ENCODE results near the gene MFAP4. TPM values are rescaled to one million over a fixed set of nuclear protein-coding genes. Genes with fewer than 3 reads are reported as not detected.

Gene MFAP4
- total and polyA plus RNA-seq, 9 of the 15 experiments (the other 6 are each of a cell fraction or from before 2014, with no cell fraction given): 0.07 to 0.24 TPM; not detected in 7

- TF ChIP-seq, protein P1, sequence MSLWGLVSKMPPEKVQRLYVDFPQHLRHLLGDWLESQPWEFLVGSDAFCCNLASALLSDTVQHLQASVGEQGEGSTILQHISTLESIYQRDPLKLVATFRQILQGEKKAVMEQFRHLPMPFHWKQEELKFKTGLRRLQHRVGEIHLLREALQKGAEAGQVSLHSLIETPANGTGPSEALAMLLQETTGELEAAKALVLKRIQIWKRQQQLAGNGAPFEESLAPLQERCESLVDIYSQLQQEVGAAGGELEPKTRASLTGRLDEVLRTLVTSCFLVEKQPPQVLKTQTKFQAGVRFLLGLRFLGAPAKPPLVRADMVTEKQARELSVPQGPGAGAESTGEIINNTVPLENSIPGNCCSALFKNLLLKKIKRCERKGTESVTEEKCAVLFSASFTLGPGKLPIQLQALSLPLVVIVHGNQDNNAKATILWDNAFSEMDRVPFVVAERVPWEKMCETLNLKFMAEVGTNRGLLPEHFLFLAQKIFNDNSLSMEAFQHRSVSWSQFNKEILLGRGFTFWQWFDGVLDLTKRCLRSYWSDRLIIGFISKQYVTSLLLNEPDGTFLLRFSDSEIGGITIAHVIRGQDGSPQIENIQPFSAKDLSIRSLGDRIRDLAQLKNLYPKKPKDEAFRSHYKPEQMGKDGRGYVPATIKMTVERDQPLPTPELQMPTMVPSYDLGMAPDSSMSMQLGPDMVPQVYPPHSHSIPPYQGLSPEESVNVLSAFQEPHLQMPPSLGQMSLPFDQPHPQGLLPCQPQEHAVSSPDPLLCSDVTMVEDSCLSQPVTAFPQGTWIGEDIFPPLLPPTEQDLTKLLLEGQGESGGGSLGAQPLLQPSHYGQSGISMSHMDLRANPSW (CRISPR knock-in tag; IDR thresholded peaks at IDR 0.05): no peak
- TF ChIP-seq, protein P2, sequence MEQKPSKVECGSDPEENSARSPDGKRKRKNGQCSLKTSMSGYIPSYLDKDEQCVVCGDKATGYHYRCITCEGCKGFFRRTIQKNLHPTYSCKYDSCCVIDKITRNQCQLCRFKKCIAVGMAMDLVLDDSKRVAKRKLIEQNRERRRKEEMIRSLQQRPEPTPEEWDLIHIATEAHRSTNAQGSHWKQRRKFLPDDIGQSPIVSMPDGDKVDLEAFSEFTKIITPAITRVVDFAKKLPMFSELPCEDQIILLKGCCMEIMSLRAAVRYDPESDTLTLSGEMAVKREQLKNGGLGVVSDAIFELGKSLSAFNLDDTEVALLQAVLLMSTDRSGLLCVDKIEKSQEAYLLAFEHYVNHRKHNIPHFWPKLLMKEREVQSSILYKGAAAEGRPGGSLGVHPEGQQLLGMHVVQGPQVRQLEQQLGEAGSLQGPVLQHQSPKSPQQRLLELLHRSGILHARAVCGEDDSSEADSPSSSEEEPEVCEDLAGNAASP (IDR thresholded peaks at IDR 0.05): no peak
- TF ChIP-seq, protein P3, sequence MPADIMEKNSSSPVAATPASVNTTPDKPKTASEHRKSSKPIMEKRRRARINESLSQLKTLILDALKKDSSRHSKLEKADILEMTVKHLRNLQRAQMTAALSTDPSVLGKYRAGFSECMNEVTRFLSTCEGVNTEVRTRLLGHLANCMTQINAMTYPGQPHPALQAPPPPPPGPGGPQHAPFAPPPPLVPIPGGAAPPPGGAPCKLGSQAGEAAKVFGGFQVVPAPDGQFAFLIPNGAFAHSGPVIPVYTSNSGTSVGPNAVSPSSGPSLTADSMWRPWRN (IDR thresholded peaks at IDR 0.05; ENCODE audit: low read depth): no peak
- TF ChIP-seq C11orf30 (IDR thresholded peaks at IDR 0.05; ENCODE audit: low read depth): peak; percentile 48
- no peak for TF ChIP-seq MGA (IDR thresholded peaks at IDR 0.05)
- TF ChIP-seq ZKSCAN3 (CRISPR knock-in tag; IDR thresholded peaks at IDR 0.05): no peak
- TF ChIP-seq, protein P4, sequence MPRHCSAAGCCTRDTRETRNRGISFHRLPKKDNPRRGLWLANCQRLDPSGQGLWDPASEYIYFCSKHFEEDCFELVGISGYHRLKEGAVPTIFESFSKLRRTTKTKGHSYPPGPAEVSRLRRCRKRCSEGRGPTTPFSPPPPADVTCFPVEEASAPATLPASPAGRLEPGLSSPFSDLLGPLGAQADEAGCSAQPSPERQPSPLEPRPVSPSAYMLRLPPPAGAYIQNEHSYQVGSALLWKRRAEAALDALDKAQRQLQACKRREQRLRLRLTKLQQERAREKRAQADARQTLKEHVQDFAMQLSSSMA (CRISPR knock-in tag; IDR thresholded peaks at IDR 0.05): peak; percentile 94
- TF ChIP-seq CREB1 (IDR thresholded peaks at IDR 0.05): no peak
- TF ChIP-seq CREB1 (CRISPR knock-in tag; IDR thresholded peaks at IDR 0.05): peak; percentile 56
- TF ChIP-seq COPS2 (conservative IDR thresholded peaks at IDR 0.05): no peak
Observed at GRCh38 chr17:19377602-19378415, 9.2 kb downstream of the MFAP4 start (continued).
